ENCODE measurements around the gene UPF1. TPM values are rescaled to one million over a fixed set of nuclear protein-coding genes. Genes with fewer than 3 reads are reported as not detected.
A peak's percentile ranks its signal among the peaks of the same experiment; 100 is the strongest.

UPF1 gene
- total RNA-seq, 1 donor from 2014 or later = 69.8 TPM

DNA sequence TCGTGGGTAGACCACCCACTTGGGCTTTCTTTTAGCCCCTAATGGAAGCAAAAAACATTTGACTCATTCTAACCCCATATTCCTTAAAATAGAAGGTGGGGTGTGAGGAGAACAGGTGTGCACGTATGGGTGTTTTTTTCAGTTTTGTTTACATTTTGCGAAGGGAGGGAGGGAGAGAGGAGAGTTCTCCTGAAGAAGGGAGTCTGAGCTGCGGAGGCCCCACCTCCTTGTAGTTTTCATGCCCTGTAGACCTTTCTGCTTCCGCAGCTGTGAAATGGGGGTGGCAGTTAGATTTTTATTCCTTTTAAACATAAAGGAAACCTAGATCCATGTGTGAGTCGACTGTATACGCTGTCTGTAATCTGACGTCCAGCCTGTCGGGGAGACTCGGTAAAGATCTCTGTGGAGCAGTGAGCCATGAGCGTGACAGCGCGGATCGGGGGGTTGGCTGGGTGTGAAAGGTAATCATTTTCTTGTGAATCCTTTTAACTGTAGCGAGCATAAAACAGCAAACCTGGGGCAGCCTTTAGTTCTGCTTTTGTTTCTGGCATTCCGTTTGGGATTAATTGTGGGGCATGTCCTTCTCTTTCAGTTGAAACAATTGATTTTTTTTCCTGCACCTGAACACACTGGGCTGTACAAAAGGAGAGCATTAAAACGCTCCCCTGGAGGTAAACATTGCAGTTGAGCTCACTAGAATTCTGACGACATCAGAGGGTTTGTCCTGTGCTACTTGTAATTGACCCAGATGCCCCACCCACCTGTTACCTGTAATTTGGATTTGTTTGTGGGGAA is 2.3 kb downstream of the UPF1 start:
- H3K4me1 Mint-ChIP-seq = peaks cover 37% of the 10 kb centered on the region
- TF ChIP-seq EZH2 (IDR thresholded peaks at IDR 0.05) (no peak), EZH2phosphoT487 (IDR thresholded peaks at IDR 0.05) (peak; percentile 71)
- TF ChIP-seq, protein P1, sequence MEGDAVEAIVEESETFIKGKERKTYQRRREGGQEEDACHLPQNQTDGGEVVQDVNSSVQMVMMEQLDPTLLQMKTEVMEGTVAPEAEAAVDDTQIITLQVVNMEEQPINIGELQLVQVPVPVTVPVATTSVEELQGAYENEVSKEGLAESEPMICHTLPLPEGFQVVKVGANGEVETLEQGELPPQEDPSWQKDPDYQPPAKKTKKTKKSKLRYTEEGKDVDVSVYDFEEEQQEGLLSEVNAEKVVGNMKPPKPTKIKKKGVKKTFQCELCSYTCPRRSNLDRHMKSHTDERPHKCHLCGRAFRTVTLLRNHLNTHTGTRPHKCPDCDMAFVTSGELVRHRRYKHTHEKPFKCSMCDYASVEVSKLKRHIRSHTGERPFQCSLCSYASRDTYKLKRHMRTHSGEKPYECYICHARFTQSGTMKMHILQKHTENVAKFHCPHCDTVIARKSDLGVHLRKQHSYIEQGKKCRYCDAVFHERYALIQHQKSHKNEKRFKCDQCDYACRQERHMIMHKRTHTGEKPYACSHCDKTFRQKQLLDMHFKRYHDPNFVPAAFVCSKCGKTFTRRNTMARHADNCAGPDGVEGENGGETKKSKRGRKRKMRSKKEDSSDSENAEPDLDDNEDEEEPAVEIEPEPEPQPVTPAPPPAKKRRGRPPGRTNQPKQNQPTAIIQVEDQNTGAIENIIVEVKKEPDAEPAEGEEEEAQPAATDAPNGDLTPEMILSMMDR (IDR thresholded peaks at IDR 0.05) = no peak
- H3K36me3 Mint-ChIP-seq = peaks cover 25% of the 10 kb centered on the region
- no peaks in the 10 kb centered on the region for H3K9me3 ChIP-seq (ENCODE audit: low read depth)
- H3K4me3 ChIP-seq = peak overlapping the region; percentile 65
- peaks cover 16% of the 10 kb centered on the region for H3K4me1 ChIP-seq
- peak; percentile 71 for DNase-seq (ENCODE audit: low spot score)
- no peak overlapping the region for H3K27ac Mint-ChIP-seq
- peak overlapping the region; percentile 97 for H3K4me3 Mint-ChIP-seq
- H3K27me3 Mint-ChIP-seq (ENCODE audit: insufficient read depth, low read depth) = peaks cover 5% of the 10 kb centered on the region
- peaks cover 18% of the 10 kb centered on the region for H3K27me3 ChIP-seq
- peaks cover 68% of the 10 kb centered on the region for H4K20me1 ChIP-seq (ENCODE audit: low read depth)
- H3K9me3 Mint-ChIP-seq = no peaks in the 10 kb centered on the region
- H3K9ac ChIP-seq = no peak overlapping the region
- H2AFZ ChIP-seq (replicated peaks) = no peak overlapping the region
- H3K36me3 ChIP-seq = no peaks in the 10 kb centered on the region
- peak overlapping the region; percentile 92 for H3K4me2 ChIP-seq
- H3K79me2 ChIP-seq (ENCODE audit: low read depth) = peaks cover 71% of the 10 kb centered on the region
- peaks cover 13% of the 10 kb centered on the region for H3F3A ChIP-seq (ENCODE audit: low read depth)
- H3K27ac ChIP-seq = no peak overlapping the region

DNA sequence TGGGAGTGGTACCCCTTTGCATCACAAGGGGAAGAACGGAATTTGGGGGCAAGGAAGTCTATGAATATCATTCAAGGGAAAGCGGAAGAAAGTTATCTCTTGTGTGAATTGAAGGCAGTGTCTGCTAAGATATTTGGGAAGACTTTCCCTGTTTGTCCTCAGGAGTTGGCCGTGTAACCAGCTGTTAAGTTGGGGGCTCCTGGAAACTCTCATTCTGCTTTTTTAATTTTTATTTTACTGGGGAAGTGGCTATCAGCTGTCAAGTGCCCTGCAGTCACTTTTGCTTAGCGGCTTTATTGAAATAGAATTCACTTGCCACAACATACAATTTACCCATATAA is 2.9 kb downstream of the UPF1 start:
- Histone ChIP-seq H3K79me2 (ENCODE audit: low read depth) (peaks cover 77% of the 10 kb centered on the region), H3K27ac (no peak overlapping the region), H3K4me3 (peak overlapping the region; percentile 65), H3K9ac (no peak overlapping the region), H3K4me2 (peak overlapping the region; percentile 92), H3K9me3 (ENCODE audit: low read depth) (no peaks in the 10 kb centered on the region), H3K36me3 (no peaks in the 10 kb centered on the region), H2AFZ (replicated peaks) (no peak overlapping the region), H3F3A (ENCODE audit: low read depth) (peaks cover 13% of the 10 kb centered on the region), H3K27me3 (peaks cover 16% of the 10 kb centered on the region), H4K20me1 (ENCODE audit: low read depth) (peaks cover 74% of the 10 kb centered on the region), H3K4me1 (peaks cover 17% of the 10 kb centered on the region)
- Mint-ChIP-seq H3K27me3 (ENCODE audit: insufficient read depth, low read depth) (peaks cover 5% of the 10 kb centered on the region), H3K36me3 (peaks cover 25% of the 10 kb centered on the region), H3K9me3 (no peaks in the 10 kb centered on the region), H3K4me3 (peak overlapping the region; percentile 97), H3K27ac (no peak overlapping the region), H3K4me1 (peaks cover 41% of the 10 kb centered on the region)
- TF ChIP-seq, protein P1 (IDR thresholded peaks at IDR 0.05) = no peak
- TF ChIP-seq EZH2phosphoT487 (IDR thresholded peaks at IDR 0.05) (no peak), EZH2 (IDR thresholded peaks at IDR 0.05) (no peak)
- no peak for DNase-seq (ENCODE audit: low spot score)

DNA sequence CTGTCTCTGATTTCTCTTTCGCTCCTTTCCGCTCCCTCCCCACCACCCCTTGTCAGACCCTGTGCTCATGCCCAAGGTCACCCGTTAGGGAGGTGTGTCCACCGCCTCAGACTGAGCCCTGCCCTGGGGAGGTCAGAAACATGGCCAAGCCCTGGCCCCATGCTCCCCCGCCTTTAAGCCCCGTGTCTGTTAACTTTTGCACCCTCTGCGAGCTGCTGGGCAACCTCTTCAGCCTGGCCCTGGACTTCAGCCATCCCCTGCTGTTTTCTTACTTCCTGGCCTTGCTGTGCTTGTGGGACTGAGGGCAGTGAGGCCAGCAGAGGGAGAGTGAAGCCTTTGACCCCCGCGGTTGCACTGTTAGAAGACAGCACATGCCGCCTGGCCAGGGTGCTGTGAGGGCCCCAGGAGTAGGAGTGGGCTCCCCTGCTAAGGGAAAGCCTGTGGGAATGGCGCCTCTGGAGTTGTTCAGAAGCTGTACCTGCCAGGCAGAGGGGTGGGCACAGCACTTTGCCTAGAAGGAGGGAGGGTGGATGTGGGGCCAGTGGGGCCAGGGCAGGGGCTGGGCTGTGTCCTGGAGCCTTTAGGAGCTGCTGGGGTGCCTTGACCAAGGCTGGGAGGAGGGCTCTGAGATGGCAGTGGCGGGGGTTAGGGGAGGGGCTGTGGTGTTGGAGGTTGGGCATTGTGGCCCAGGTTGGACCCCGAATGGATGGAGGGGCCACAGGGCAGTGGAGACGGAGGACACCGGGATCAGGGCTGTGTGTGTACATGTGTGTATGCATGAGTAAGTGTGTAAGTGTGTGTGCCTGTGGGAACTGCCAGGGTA is 7.9 kb downstream of the UPF1 start:
- Histone ChIP-seq H2AFZ (replicated peaks) (no peak overlapping the region), H3K27me3 (no peaks in the 10 kb centered on the region), H4K20me1 (ENCODE audit: low read depth) (peaks cover 100% of the 10 kb centered on the region), H3F3A (ENCODE audit: low read depth) (peaks cover under 1% of the 10 kb centered on the region), H3K9me3 (ENCODE audit: low read depth) (no peaks in the 10 kb centered on the region), H3K9ac (no peak overlapping the region), H3K4me2 (no peak overlapping the region), H3K36me3 (no peaks in the 10 kb centered on the region), H3K79me2 (ENCODE audit: low read depth) (peaks cover 100% of the 10 kb centered on the region), H3K4me1 (peaks cover 17% of the 10 kb centered on the region), H3K4me3 (no peak overlapping the region), H3K27ac (no peak overlapping the region)
- Mint-ChIP-seq H3K27me3 (ENCODE audit: insufficient read depth, low read depth) (no peaks in the 10 kb centered on the region), H3K9me3 (no peaks in the 10 kb centered on the region), H3K36me3 (peaks cover 20% of the 10 kb centered on the region), H3K4me1 (peaks cover 49% of the 10 kb centered on the region), H3K4me3 (no peak overlapping the region), H3K27ac (peak overlapping the region; percentile 69)
- TF ChIP-seq EZH2 (IDR thresholded peaks at IDR 0.05) (no peak), EZH2phosphoT487 (IDR thresholded peaks at IDR 0.05) (no peak)
- TF ChIP-seq, protein P1 (IDR thresholded peaks at IDR 0.05) = no peak
- no peak for DNase-seq (ENCODE audit: low spot score)
